CD4-positive, alpha-beta T cell treated with Interleukin-4 for 1 hour (primary cell): ENCODE data around the gene HASPIN.

ENCODE experiments used
- DNase-seq, 2 donors: peaks; one replicate each; pipeline ENCODE4 v3.0.0-alpha.2; 2020 to 2022

HASPIN gene

DNA sequence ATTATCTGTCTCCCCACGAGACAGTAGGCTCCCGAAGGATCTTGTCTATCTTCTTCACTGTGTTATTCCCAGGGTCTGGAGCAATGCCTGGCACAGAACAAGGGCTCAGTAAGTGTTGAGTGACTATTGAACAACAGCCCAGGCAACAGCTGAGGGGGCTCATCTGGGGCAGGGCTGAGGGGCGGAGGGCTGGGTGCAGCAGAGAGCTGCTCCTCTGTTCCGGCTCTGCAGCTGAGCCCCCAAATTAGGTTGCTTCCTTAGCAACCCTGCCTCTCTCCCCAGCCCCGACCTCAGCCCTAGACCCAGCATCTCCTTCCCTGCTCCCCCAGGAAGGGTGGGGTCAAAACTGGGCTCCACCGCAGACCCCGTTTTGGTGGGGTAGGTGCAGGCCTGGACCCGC is 45.1 kb downstream of the HASPIN start:
- DNase-seq = no peak

DNA sequence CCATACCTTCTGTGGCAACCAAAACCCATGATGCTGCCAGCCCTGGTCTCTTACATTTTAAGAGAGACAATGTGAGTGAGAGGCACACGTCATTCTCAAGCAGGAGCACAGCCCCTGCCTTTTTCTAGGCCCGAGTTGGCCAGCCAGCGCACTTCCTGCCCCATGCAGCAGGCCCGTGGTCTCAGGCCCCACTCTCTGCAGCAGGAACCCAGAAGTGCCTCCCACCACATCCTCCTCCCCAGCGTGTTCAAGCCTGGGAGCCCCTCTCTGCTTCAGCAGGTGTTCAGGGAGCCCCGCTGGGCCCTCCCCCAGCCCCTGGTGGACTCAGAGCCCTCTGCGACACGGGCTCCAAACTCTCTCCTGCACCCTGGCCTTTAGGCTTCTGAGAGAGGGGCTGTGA is 46.8 kb downstream of the HASPIN start:
- DNase-seq = peak; percentile 48 to 60

DNA sequence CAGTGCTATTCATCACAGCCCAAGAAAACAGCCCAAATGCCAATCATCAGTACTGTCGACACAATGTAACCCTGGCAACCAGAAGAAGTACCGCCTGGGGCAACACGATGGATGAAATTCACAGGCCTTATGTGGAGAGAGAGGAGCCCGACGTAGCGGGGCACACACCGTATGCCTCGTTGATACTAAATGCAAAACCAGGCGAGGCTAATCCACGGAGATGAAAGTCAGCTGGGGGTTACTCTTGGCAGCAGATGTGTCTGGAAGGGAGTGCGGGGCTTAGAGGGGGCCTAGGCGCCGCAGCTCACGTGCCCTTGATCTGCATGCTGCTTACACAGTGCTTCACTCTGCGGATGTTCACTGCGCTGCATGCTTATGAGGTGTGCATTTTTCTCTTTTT is 47.4 kb downstream of the HASPIN start:
- no peak for DNase-seq

DNA sequence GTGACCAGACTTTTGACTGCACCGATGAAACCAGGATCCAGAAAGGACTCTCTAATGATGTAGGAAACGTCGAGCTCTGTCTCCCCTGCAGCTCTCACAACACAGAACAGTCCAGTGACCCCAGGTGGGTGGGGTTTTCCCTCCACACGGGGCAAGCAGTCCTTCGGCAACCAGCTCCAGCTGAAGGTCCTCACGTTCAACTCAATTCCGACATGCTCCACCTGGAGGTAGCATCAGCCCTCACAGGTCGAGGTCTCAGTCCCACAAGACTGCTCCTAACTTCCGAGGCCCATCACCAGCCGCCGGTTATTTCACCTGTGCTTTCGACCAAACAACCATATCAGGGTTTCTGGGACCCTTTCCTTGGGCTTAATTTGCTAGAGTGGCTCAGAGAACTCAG is 49.1 kb downstream of the HASPIN start:
- DNase-seq = no peak

DNA sequence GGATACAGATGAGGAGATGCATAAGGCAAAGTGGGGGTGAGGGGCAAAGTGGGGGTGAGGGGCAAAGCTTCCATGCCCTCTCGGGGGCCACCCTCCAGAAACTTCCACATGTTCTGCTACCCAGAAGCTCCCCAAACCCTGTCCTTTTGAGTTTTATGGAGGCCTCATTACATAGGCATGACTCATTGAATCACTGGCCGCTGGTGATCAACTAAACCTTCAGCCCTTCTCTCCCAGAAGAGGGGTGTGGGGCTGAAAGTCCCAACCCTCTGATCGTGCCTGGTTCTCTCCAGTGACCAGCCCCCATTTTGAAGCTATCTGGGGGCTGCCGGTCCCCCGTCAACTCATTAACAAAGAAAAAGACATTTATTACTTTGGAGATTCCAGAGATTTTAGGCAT is 49.8 kb downstream of the HASPIN start:
- DNase-seq = no peak

DNA sequence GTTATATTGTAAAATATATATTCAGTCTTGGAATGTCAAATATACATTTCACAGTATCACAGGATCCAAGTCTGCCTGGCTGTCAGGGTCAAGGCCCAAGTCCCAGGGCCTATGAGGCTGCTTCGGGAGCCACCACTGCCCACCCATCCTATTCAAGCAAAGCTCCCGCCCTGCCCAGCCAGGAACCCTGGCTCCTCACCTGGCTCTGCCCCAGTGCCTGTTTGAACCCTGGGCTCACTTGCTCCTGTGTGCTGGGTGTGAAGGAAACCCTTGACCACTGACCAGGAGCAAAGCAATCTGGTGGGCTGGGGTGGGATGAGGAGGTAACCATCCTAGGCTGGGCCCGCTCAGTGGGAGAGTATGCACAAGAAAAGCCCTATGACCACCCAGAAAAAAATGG is 50.3 kb downstream of the HASPIN start:
- DNase-seq = no peak
